ENCODE measurements around the gene EIF1AD.

Gene EIF1AD

GRCh38 chr11:66020212-66020611 is 18.3 kb upstream of the EIF1AD start:
- TF ChIP-seq CTCF (IDR thresholded peaks at IDR 0.05): no peak
- no peak overlapping the region for H3K27ac ChIP-seq
- H3K4me3 ChIP-seq (ENCODE audit: low read depth in 1 of 2, low read length in 1 of 2): no peak overlapping the region
- no peaks in the 10 kb centered on the region for H3K9me3 ChIP-seq
- no peaks in the 10 kb centered on the region for H3K36me3 ChIP-seq
- H3K4me1 ChIP-seq (ENCODE audit: control insufficient read depth in 1 of 2, insufficient read depth in 1 of 2, low read depth in 1 of 2, low read length in 1 of 2): peaks cover 8 to 24% of the 10 kb centered on the region in 2 experiments
- H3K27me3 ChIP-seq: peaks cover 18% of the 10 kb centered on the region

DNA sequence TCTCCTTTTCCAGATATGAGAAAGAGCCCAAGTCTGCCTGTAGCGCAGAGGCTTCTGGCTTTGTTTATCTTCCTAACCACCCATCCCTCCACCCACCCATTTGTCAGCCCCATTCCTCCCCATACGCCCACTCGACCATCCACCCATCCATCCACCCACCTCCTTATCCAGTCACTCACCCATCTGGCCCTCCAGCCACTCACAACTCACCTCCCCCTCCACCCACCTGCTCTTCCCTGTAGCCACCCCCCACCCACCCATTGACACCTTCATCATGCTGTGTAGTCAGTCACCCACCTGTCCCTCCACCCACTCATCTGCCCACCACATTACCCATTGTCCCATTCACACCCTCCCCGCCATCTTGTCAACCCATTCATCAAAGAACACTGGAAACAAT is 15.4 kb upstream of the EIF1AD start:
- Histone ChIP-seq H3K4me1 (ENCODE audit: control insufficient read depth in 1 of 2, insufficient read depth in 1 of 2, low read depth in 1 of 2, low read length in 1 of 2) (peaks cover 7 to 21% of the 10 kb centered on the region in 2 experiments), H3K27ac (no peak overlapping the region), H3K36me3 (no peaks in the 10 kb centered on the region), H3K9me3 (no peaks in the 10 kb centered on the region), H3K4me3 (ENCODE audit: low read depth in 1 of 2, low read length in 1 of 2) (no peak overlapping the region), H3K27me3 (peaks cover 19% of the 10 kb centered on the region)
- no peak for TF ChIP-seq CTCF (IDR thresholded peaks at IDR 0.05)

GRCh38 chr11:66016793-66017177 is 14.8 kb upstream of the EIF1AD start:
- Histone ChIP-seq H3K4me3 (ENCODE audit: low read depth in 1 of 2, low read length in 1 of 2) (no peak overlapping the region), H3K27ac (no peak overlapping the region), H3K27me3 (peaks cover 23% of the 10 kb centered on the region), H3K4me1 (ENCODE audit: control insufficient read depth in 1 of 2, insufficient read depth in 1 of 2, low read depth in 1 of 2, low read length in 1 of 2) (peaks cover 5 to 20% of the 10 kb centered on the region in 2 experiments), H3K36me3 (no peaks in the 10 kb centered on the region), H3K9me3 (no peaks in the 10 kb centered on the region)
- TF ChIP-seq CTCF (IDR thresholded peaks at IDR 0.05): no peak

GRCh38 chr11:66015936-66016792 is 14.2 kb upstream of the EIF1AD start:
- peaks cover 29% of the 10 kb centered on the region for H3K27me3 ChIP-seq
- H3K4me3 ChIP-seq (ENCODE audit: low read depth in 1 of 2, low read length in 1 of 2): no peak overlapping the region
- no peak for TF ChIP-seq CTCF (IDR thresholded peaks at IDR 0.05)
- peaks cover 3 to 16% of the 10 kb centered on the region in 2 experiments for H3K4me1 ChIP-seq (ENCODE audit: control insufficient read depth in 1 of 2, insufficient read depth in 1 of 2, low read depth in 1 of 2, low read length in 1 of 2)
- H3K27ac ChIP-seq: no peak overlapping the region
- no peaks in the 10 kb centered on the region for H3K36me3 ChIP-seq
- no peaks in the 10 kb centered on the region for H3K9me3 ChIP-seq

- H3K27me3 ChIP-seq: peaks cover 36% of the 10 kb centered on the region
- no peaks in the 10 kb centered on the region for H3K36me3 ChIP-seq
- H3K4me1 ChIP-seq (ENCODE audit: control insufficient read depth in 1 of 2, insufficient read depth in 1 of 2, low read depth in 1 of 2, low read length in 1 of 2): peaks cover 0 to 9% of the 10 kb centered on the region in 2 experiments
- no peak overlapping the region for H3K4me3 ChIP-seq (ENCODE audit: low read depth in 1 of 2, low read length in 1 of 2)
- no peaks in the 10 kb centered on the region for H3K9me3 ChIP-seq
- no peak for TF ChIP-seq CTCF (IDR thresholded peaks at IDR 0.05)
- H3K27ac ChIP-seq: no peak overlapping the region
Observed at GRCh38 chr11:66015454-66015881, 13.5 kb upstream of the EIF1AD start.

Data from neutrophil (primary cell).